Neural cell (in vitro differentiated cells): ENCODE measurements around the gene MGAT5. TPM values are rescaled to one million over a fixed set of nuclear protein-coding genes. Genes with fewer than 3 reads are reported as not detected.

ENCODE experiments used
- H2AFZ ChIP-seq: fragments of 200-600, 300-800 bp; sonication (generic), shearing (Covaris generic); 2 replicates; pipeline ENCODE4 v1.6.0; 2014; ENCODE audit warnings: low read depth, mild to moderate bottlenecking, antibody characterized with exemption, low read length, moderate library complexity
- H3F3A ChIP-seq: fragments of 200-600 bp; shearing (Covaris generic); 2 replicates; pipeline ENCODE4 v1.6.1; 2016; ENCODE audit warnings: mild to moderate bottlenecking, moderate library complexity, mixed read lengths, antibody characterized with exemption, low read length; ENCODE audit not compliant: insufficient read depth, poor library complexity, severe bottlenecking
- H3K27ac ChIP-seq: fragments of 200-600, 300-800 bp; sonication (generic), shearing (Covaris generic); 2 replicates; pipeline ENCODE4 v1.5.1; 2014; ENCODE audit warnings: mild to moderate bottlenecking, low read length, moderate library complexity
- H3K27me3 ChIP-seq: fragments of 300-800, 200-600 bp; sonication (generic), shearing (Covaris generic); 2 replicates; pipeline ENCODE4 v1.6.0; 2014; ENCODE audit warnings: mild to moderate bottlenecking, low read depth, low read length, moderate library complexity; ENCODE audit not compliant: insufficient read depth
- H3K36me3 ChIP-seq: fragments of 300-800, 200-600 bp; sonication (generic), shearing (Covaris generic); 2 replicates; pipeline ENCODE4 v1.5.1; 2014; ENCODE audit warnings: mild to moderate bottlenecking, antibody characterized with exemption, low read length, moderate library complexity; ENCODE audit not compliant: insufficient read depth
- H3K4me2 ChIP-seq: fragments of 300-800, 200-600 bp; sonication (generic), shearing (Covaris generic); 2 replicates; pipeline ENCODE4 v1.6.0; 2014; ENCODE audit warnings: mild to moderate bottlenecking, low read length
- H3K4me3 ChIP-seq: fragments of 300-800, 200-600 bp; sonication (generic), shearing (Covaris generic); 2 replicates; pipeline ENCODE4 v1.5.1; 2014; ENCODE audit warnings: mild to moderate bottlenecking, low read length, moderate library complexity
- H3K79me2 ChIP-seq: fragments of 200-600 bp; shearing (Covaris generic); replicated peaks from 2 replicates; pipeline ENCODE4 v1.6.0; 2014; ENCODE audit warnings: mild to moderate bottlenecking, low read length, moderate library complexity; ENCODE audit not compliant: insufficient read depth
- H3K9ac ChIP-seq: fragments of 300-800, 200-600 bp; sonication (generic), shearing (Covaris generic); 2 replicates; pipeline ENCODE4 v1.6.1; 2016; ENCODE audit warnings: mild to moderate bottlenecking, low read length, mixed read lengths
- H3K9me2 ChIP-seq: fragments of 200-600 bp; shearing (Covaris generic); 2 replicates; pipeline ENCODE4 v1.6.1; 2016; ENCODE audit warnings: mild to moderate bottlenecking, low read length, mixed read lengths; ENCODE audit not compliant: insufficient read depth
- H3K9me3 ChIP-seq: fragments of 200-600, 300-800 bp; sonication (generic), shearing (Covaris generic); 2 replicates; pipeline ENCODE4 v1.6.1; 2016; ENCODE audit warnings: mild to moderate bottlenecking, mixed run types, low read length, moderate library complexity, mixed read lengths
- H4K20me1 ChIP-seq: fragments of 200-600 bp; shearing (Covaris generic); 2 replicates; pipeline ENCODE4 v1.6.1; 2016; ENCODE audit warnings: mild to moderate bottlenecking, mixed run types; ENCODE audit not compliant: insufficient read depth
- EP300 ChIP-seq: fragments of 450-650 bp; conservative IDR thresholded peaks from 2 replicates; pipeline ENCODE4 v1.6.1; 2014; ENCODE audit warnings: antibody characterized with exemption, mild to moderate bottlenecking, moderate library complexity; ENCODE audit not compliant: poor library complexity, severe bottlenecking
- EZH2 ChIP-seq: fragments of 200-600, 300-800 bp; shearing (Covaris generic), sonication (generic); IDR thresholded peaks from 2 replicates; pipeline ENCODE4 v1.6.1; 2014; ENCODE audit warnings: antibody characterized with exemption, low read length, borderline replicate concordance, mild to moderate bottlenecking; ENCODE audit not compliant: insufficient read depth, poor library complexity, severe bottlenecking
- MXI1 ChIP-seq: fragments of 450-650 bp; conservative IDR thresholded peaks from 2 replicates; pipeline ENCODE4 v1.6.1; 2014; ENCODE audit warnings: antibody characterized with exemption, mild to moderate bottlenecking; ENCODE audit not compliant: poor library complexity, severe bottlenecking
- POLR2AphosphoS5 ChIP-seq: IDR thresholded peaks from 2 replicates; pipeline ENCODE4 v1.6.1; 2012
- RAD21 ChIP-seq: fragments of 450-650 bp; conservative IDR thresholded peaks from 2 replicates; pipeline ENCODE4 v1.6.1; 2014; ENCODE audit warnings: antibody characterized with exemption, mild to moderate bottlenecking, moderate library complexity
- SMC3 ChIP-seq: fragments of 450-650 bp; conservative IDR thresholded peaks from 2 replicates; pipeline ENCODE4 v1.6.1; 2014; ENCODE audit warnings: antibody characterized with exemption, mild to moderate bottlenecking, moderate library complexity; ENCODE audit not compliant: poor library complexity
- TAF1 ChIP-seq: IDR thresholded peaks from 2 replicates; pipeline ENCODE4 v1.6.1; 2012; ENCODE audit warnings: low read depth
- polyA plus RNA-seq: library from polyadenylated mRNA; depleted of rRNA; stranded (reverse); fragments of >200 nt; gene quantifications from 2 replicates; pipeline ENCODE4 v1.2.3, GENCODE V29; 2014
- TF ChIP-seq, protein P1 (sequence below): fragments of 450-650 bp; IDR thresholded peaks from 2 replicates; pipeline ENCODE4 v1.5.1; 2014; ENCODE audit warnings: antibody characterized with exemption, mild to moderate bottlenecking, moderate library complexity; ENCODE audit not compliant: poor library complexity, severe bottlenecking
- TF ChIP-seq, protein P2 (sequence below): IDR thresholded peaks from 2 replicates; pipeline ENCODE4 v1.6.1; 2012; ENCODE audit warnings: borderline replicate concordance

The MGAT5 gene
- polyA plus RNA-seq, 1 donor from 2014 or later, result 40.9 TPM

DNA sequence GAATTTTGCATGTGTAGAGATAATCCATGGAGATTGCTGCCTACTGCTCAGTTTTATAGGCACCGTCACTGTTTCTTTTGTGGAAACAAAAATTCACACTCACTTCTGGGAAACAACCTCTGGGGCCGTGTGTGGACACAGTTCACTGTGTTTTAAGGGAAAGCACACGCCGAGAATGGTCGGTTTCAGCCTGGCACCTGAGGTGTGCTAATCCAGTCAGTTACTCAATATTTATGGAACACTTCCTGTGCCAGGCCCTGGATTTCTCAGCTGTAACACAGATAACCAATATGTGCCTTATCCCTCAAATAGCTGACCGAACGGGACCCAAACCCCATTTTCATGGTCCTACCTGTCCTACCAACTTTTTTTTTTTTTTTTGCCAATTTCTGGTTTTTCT, 179.6 kb downstream of the MGAT5 start:
- Histone ChIP-seq H3K9me3 (no peaks in the 10 kb centered on the region), H3F3A (no peaks in the 10 kb centered on the region), H3K27ac (no peak overlapping the region), H2AFZ (no peak overlapping the region), H3K79me2 (no peaks in the 10 kb centered on the region), H3K9ac (no peak overlapping the region), H3K4me3 (no peak overlapping the region), H3K9me2 (no peaks in the 10 kb centered on the region), H3K4me2 (no peak overlapping the region), H3K27me3 (no peaks in the 10 kb centered on the region), H3K36me3 (no peaks in the 10 kb centered on the region), H4K20me1 (no peaks in the 10 kb centered on the region)
- TF ChIP-seq, protein P1, sequence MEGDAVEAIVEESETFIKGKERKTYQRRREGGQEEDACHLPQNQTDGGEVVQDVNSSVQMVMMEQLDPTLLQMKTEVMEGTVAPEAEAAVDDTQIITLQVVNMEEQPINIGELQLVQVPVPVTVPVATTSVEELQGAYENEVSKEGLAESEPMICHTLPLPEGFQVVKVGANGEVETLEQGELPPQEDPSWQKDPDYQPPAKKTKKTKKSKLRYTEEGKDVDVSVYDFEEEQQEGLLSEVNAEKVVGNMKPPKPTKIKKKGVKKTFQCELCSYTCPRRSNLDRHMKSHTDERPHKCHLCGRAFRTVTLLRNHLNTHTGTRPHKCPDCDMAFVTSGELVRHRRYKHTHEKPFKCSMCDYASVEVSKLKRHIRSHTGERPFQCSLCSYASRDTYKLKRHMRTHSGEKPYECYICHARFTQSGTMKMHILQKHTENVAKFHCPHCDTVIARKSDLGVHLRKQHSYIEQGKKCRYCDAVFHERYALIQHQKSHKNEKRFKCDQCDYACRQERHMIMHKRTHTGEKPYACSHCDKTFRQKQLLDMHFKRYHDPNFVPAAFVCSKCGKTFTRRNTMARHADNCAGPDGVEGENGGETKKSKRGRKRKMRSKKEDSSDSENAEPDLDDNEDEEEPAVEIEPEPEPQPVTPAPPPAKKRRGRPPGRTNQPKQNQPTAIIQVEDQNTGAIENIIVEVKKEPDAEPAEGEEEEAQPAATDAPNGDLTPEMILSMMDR, result no peak
- TF ChIP-seq SMC3 (no peak), EP300 (no peak), EZH2 (no peak), POLR2AphosphoS5 (no peak), MXI1 (no peak), RAD21 (no peak), TAF1 (no peak)

DNA sequence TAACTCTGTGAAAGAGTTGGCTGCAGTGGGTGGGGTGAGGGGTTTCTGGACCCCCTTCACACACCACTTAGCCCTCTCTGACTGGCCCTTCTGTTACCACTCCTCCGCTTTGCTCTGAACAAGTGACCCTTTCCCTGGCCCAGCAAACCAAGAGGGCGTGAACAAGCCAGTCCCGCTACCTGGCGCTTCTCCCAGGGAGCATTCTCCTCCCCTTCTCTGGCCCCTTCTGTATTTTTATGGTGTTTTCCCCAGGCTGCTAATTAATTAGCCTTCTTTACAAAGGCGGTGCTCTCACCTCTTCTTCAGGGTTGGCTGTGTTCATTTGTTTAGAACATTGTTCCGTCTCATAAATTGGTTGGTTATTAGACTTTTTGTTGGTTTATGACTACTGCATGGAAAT, 180.1 kb downstream of the MGAT5 start:
- H3K9me3 ChIP-seq, result no peaks in the 10 kb centered on the region
- no peak overlapping the region for H3K4me3 ChIP-seq
- H3K27me3 ChIP-seq, result no peaks in the 10 kb centered on the region
- H3K9me2 ChIP-seq, result no peaks in the 10 kb centered on the region
- TF ChIP-seq, protein P2, sequence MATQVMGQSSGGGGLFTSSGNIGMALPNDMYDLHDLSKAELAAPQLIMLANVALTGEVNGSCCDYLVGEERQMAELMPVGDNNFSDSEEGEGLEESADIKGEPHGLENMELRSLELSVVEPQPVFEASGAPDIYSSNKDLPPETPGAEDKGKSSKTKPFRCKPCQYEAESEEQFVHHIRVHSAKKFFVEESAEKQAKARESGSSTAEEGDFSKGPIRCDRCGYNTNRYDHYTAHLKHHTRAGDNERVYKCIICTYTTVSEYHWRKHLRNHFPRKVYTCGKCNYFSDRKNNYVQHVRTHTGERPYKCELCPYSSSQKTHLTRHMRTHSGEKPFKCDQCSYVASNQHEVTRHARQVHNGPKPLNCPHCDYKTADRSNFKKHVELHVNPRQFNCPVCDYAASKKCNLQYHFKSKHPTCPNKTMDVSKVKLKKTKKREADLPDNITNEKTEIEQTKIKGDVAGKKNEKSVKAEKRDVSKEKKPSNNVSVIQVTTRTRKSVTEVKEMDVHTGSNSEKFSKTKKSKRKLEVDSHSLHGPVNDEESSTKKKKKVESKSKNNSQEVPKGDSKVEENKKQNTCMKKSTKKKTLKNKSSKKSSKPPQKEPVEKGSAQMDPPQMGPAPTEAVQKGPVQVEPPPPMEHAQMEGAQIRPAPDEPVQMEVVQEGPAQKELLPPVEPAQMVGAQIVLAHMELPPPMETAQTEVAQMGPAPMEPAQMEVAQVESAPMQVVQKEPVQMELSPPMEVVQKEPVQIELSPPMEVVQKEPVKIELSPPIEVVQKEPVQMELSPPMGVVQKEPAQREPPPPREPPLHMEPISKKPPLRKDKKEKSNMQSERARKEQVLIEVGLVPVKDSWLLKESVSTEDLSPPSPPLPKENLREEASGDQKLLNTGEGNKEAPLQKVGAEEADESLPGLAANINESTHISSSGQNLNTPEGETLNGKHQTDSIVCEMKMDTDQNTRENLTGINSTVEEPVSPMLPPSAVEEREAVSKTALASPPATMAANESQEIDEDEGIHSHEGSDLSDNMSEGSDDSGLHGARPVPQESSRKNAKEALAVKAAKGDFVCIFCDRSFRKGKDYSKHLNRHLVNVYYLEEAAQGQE, result no peak
- TF ChIP-seq EZH2 (no peak), RAD21 (no peak), TAF1 (no peak), POLR2AphosphoS5 (no peak), EP300 (no peak), MXI1 (no peak), SMC3 (no peak)
- TF ChIP-seq, protein P1, result no peak
- no peaks in the 10 kb centered on the region for H3K36me3 ChIP-seq
- no peak overlapping the region for H3K9ac ChIP-seq
- H4K20me1 ChIP-seq, result no peaks in the 10 kb centered on the region
- H3K79me2 ChIP-seq, result no peaks in the 10 kb centered on the region
- no peak overlapping the region for H3K4me2 ChIP-seq
- H3K27ac ChIP-seq, result no peak overlapping the region
- no peaks in the 10 kb centered on the region for H3F3A ChIP-seq
- H2AFZ ChIP-seq, result no peak overlapping the region
